ENCODE measurements around the gene ZNF592.

The ZNF592 gene

DNA sequence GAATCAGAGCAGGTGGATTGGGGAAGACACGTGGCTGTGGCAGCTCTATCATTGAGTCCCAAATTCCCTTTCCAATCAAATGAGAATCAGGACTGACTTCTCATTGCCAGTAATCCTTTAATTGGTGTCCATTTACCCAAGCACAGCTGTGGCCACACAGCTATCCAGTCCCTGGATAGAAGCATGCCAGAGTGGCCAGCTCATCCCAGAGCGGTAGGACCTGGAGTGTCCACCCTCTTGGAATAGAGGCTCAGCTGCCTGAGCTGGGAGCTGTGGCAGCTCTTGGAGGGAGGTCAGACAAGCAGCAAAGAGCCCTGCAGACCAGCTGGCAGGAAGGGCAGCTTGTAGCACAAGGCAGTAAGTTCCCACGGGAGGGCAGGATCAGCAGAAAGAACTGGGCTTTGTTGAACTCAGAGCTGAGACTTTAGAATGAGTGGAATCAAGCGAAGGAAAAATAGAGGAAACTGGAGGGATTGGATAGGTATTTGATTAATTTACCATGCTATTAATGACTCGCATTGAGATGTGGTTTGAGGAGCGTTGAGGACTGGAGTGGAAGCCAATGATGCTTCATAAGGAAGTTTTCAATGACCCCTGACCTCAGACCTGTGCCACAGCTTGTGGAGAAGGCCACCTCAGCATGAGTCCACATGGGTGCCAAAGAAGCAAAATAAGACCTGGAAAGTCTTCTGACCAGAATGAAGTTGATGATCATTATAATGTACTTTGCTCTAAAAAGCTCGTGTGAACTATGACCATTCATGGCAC is 61.9 kb downstream of the ZNF592 start:
- DNase-seq (ENCODE audit: low read depth in 2 of 2), result no peak

DNA sequence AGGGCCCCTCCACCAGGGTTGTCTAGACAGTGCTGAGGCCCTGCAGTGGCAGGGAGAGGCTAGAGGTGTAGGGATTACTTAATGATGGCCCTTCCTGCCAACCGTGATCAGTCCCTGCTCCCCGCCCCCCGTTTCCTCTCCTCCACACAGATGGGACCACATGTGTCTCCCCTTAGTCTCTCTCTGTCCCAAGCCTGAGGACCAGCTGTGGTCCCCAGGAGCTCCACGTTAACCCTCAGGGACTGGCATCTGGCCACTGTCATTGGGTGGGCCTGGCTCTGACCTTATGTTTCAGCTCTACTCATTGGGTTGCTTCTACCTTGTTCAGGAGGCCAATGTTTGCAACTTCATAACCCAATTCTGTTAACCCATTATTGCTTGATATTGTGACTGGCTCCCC is 62.8 kb downstream of the ZNF592 start:
- no peak for DNase-seq (ENCODE audit: low read depth in 2 of 2)

DNA sequence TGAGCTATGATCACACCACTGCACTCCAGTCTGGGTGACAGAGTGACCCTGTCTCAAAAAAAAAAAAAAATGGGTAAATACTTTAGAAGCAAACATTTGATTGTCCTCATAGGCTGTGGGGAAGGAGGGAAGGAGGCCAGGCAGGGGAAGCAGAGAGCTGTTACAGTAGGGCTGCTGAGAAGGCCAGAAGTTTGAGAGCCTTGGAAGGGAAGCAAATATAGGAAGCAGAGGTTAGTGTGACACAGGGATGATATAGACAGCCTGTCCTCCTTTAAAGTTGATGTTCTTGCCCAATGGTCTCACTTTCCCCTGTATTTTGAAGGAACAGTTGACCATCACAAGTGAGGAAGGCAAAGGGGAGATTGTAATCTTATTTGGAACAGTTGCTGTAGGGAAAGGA is 63.4 kb downstream of the ZNF592 start:
- DNase-seq (ENCODE audit: low read depth in 2 of 2), result no peak

DNA sequence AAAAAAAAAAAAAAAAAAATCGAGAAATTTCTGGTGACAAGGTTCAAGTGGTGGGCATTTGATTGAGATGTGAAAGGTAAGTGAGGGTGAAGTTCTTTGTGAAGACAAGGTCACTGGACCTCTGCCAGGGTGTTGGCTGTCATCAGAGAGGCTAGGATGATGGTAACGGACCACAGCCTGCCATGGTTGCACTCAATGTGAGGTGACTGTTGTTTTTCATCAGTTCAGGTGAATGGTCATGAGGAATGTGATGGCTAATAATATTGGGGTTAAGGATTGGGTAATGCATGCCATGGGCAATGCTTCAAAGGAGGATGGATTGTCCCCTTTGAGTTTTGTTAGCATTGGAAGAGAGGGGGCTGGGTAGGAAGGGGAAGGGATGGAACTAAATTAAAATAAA is 64.5 kb downstream of the ZNF592 start:
- no peak for DNase-seq (ENCODE audit: low read depth in 2 of 2)

DNA sequence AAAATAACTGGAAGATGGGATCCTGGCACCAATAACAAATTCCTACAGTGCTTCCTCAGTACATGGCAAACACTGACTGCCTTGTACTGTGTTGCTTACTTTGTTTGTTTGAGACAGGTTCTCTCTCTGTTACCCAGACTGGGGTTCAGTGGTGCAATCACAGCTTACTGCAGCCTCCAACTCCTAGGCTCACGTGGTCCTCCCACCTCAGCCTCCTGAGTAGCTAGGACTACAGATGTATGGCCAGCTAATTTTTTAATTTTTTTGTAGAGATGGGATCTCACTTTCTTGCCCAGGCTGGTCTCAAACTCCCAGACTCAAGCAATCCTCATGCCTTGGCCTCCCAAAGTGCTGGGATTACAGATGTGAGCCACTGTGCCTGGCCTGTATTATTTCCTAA is 65.0 kb downstream of the ZNF592 start:
- DNase-seq (ENCODE audit: low read depth in 2 of 2), result no peak

DNA sequence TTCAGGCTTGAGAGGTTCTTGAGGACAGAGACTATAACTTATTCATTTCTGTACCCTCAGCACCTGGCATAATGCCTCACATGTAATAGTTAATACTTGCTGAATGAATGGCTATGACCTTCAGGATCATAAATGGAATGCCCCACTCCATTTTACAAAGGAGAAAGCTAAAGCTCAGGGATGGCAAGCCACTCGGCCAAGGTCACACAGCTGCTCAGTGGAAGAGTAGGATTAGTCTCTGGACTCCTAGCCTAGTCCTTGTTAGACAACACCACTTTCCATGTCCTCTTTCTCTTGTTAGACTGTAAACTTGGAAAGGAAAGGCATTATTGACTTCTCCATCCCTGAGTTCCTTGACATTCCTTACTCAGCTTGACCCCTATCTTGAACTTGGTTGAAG is 65.5 kb downstream of the ZNF592 start:
- DNase-seq (ENCODE audit: low read depth in 2 of 2), result no peak

DNA sequence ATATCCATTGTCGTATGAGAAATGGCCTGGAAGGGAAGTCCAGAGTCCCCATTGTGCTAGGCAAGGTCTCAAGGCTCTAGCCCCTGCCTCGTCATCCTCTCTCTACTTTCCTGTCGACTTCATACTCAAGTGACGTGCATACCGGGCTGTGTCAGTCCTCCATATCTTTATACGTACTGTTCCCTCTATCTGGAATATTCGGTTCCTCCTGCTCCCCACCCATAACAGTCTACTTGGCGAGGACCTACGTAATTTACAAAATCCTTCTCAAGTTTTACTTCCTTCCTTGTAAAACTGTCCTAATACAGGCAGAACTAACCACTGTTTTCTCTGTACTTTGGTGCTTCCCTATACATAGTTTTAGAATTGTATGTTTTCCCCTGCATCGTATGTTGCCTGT is 66.5 kb downstream of the ZNF592 start:
- no peak for DNase-seq (ENCODE audit: low read depth in 2 of 2)

DNA sequence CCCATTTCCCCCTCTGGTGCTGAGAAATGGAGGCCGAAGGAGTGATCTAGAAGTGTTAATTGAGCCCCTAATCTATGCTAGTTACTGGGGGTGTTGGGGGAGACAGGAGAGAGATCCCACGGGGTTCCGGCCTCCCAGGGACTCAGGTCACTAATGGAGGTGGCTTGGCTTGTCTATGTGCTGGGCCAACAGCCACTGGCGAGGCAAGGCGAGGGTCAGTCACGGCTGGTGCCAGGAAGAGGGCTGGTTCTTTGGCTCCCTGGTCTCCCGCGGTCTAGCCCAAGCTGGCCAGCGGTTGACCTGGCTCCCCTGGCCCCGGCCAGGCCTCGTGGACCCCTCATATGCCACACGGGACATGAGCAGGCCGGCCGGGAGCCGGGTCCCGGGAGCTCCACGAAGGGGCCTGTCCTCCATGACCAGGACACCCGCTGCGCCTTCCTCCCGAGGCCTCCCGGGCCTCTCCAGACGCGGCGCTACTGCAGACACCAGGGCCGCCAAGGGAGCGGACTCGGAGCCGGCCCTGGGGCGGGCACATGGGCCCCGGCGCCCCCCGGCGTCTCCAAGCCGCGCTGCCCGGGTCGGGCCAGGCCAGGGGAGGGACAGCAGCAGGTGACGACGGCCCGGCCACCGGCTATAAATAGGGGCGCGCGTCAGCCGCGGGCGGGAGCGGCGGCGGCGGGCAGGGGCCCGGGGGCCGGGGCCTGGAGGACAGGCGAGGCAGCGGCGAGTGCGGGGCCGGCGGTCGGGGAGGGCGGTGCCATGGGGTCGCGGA is 68.5 kb downstream of the ZNF592 start, which contains the start of gene ALPK3:
Gene ALPK3, plus strand, starts transcription at position 663 of the 772 bp plus-strand sequence. Its CDS starts 97 bp downstream, at position 760.
- DNase-seq (ENCODE audit: low read depth in 2 of 2), result no peak

DNA sequence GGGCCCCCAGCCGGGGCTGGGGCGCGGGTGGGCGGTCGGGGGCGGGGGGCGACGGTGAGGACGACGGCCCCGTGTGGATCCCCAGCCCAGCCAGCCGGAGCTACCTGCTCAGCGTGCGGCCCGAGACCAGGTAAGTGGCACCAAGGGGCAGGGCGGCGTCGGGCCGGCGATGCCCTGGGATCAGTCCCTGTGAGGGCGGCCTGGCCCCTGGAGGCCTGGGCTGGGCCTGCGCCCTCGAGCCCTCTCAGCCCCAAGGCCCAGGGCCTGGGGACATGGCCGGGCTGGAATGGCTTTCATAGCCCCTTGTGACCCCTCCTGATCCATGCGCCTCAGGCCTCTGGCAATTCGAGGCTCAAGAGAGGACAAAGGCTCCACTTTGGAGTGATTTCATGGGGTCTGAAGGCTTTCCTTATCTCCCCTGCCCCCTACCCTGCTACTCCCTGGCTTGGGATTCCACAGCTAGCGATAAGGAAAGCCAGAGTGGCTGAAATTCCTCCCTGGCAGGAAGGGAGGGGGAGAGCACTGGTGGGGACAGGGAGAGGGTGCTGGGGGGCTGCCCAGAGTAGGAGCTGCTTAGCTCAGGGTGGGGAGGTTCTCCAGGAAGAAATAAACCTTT is 69.2 kb downstream of the ZNF592 start:
- DNase-seq (ENCODE audit: low read depth in 2 of 2), result no peak

DNA sequence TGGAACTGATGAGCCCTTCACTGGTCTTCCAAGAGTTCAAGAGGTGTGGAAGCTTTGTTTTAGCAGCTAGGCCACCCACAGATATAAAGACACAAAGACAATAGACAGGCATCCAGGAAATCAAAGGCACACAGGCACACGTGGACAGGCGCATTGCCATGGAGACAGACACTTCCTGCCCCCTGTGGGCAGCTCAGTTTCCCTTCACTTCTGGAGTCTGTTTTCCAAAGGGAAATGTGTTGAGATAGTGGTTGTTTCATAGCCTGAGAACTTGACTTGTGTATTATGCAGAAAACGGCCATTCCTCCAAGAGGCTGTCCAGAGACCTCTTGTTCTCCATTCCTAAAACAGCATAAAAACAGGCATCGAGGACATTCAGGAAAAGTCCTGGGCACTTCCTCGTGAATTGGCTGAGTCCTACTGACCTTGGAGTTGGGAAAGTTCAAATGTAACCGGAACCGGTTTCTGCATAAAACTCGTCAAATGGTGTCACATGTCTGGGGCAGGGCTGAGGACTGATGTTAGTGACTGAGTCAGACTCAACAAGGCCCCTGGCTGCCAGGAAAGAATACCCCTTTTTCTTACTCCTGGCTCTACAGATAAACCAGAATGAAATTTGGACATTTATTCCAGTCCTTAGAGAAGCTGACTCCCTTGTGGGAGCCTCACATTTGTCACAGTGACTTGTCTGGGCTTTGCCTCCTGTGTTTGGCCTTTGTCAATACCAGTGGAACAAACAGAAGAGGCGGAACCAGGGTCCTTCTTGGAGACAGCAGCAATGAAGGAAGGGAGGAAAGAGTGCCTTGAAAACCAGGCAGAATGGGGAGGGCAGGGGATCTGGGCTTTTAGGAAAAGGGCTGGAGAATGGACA is 70.1 kb downstream of the ZNF592 start:
- DNase-seq (ENCODE audit: low read depth in 2 of 2), result no peak

DNA sequence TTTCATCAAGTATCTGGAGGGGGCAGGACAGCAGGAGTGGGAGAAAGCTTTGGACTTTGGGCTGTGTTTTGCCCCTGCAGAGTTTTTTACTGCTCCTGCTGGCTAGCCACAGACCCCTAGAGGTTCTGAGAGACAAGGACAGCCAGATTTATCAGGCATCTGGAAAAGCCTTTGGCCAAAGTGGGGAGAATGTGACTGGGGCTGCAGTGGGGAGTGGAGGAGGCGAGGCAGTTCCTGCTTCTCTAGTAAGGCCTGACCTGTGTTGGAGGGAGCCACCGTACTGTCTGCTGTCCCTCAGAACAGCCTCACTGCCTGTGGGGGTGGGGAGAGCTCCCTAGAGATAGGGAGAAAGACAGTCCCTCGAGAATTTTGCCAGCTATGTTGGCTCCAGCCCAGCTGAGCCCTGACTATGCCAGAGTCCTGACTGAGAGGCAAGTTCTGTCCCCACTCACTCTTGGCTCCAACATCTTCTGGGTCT is 70.9 kb downstream of the ZNF592 start:
- no peak for DNase-seq (ENCODE audit: low read depth in 2 of 2)

DNA sequence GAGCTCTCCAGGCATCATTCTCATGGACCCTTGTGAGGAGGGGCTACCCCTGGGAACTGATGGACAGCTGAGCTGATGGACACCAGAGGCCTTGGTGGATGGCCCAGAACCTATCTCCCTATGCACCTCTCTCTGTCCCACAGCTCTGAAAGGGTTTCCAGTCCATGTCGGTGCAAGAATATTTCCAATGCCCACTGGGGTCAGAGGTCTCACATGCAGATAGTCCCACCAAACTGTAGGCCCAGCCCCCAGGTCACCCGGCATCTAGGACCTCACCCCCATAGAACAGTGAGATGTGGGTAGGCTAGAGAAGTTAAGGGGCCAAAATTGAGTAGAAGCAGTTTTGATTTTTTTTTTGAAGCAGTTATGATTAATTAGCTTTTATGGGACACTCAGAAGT is 71.4 kb downstream of the ZNF592 start:
- DNase-seq (ENCODE audit: low read depth in 2 of 2), result no peak

DNA sequence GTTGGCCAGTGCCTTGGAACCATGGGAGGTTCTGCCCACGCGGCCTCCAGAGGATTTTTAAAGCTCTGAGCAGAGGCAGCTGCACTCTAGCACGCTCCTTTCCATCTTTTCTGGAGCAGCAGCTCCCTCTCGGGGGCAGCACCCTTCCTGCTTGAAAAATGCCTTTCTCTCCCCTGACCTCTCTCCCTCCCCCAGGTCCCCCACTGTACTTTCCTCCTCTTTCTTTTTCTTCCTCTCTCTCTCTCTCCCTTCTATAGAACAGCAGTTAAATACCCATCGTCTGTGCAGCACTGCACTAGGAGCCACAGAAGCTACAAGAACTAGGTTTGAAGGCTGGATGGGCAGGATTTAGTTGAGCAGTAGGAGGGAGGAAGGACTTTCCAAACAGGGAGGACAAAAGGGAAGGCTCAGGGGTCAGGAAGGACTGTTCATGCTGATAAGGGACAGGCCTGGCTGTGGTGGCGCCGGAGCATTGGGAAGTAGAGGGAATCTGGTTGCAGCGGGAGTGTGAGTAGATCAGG is 73.2 kb downstream of the ZNF592 start:
- no peak for DNase-seq (ENCODE audit: low read depth in 2 of 2)

DNA sequence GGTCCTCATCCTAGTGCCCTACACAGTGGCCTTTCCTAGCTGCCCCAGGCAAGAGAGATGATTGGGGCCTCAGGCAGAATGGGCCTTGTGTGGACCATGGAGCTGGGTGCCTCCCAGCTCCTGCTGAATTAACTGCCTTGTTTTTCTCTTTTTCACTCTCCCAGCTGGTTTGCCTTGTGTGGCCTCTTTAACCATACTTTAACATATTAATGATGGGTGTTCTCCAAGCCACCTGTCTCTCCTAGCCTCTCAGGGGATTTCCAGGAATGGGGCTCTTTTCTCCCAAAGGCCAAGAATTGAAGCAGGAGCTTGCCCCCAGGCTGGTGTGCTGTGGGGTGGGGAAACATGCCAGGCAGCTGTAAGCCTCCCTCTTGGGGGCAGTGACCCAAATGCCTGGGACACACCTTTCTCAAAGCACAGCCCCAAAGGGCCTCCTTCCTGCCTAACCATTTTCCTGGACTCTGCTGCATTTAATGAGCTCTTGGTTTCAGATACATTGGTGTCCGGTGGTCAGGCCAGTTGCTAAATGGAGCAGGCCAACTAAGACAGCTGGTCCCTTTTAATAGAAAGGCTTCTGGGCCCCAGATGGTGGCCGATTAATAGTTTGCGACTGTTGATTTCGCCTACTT is 74.4 kb downstream of the ZNF592 start:
- no peak for DNase-seq (ENCODE audit: low read depth in 2 of 2)

DNA sequence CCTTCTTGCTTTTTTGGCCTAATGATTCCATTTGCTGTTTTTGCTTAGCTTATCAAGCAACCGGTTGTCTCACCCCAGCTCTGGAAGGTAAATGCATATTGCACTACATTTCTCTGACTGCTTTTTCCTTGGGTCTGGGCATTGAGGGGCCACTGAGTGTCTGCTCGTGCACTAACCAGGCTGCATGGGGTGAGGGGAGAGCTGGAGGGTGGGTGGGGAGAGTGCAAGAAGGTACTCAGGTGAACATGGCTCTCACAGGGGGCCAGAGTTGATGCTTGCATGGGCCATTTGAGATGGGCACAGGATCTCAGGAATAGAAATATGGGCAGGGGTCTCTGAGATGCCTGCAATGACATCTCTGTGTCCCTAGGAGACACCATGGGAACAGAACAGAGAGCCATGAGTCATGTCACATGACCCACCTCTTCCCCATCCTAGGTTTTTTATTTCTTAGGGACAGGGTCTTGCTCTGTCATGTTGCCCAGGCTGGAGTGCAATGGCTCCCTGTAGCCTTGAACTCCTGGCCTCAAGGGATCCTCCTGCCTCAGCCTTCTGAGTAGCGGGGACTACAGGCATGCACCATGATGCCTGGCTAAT is 75.0 kb downstream of the ZNF592 start:
- DNase-seq (ENCODE audit: low read depth in 2 of 2), result no peak

DNA sequence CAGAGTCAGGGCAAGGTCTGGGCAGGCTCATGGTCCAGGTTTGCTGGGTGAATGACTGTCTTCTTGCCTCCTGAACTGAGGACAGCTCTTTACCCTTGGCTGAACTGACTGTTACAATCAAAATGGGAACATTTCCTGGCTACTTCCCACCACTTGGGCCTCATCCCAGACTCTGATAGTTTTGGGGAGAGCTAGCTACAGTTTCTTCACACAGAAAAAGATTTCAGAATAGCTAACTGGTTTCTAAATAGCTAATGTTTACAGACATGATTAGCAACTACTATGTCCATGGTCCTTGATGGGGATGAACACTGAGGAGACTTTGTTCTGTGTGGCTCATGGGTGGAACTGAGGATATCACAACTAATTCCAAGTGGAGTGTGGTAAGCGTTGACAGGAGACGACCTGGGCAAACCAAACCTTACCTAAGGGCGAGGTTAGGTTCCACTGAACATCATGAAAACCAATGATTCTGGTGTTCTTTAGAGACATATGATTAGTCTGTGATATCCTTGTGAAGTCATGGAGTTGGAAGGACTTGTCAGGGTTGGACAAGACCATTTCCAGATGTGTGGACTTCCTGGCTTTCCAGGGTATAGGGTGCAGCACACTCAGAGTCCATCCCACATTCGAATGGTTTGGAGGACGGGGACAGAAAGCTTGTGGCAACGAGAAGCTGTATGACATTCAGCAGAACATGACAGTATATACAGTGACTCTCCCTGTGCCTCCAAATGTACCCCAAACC is 76.0 kb downstream of the ZNF592 start:
- DNase-seq (ENCODE audit: low read depth in 2 of 2), result no peak

DNA sequence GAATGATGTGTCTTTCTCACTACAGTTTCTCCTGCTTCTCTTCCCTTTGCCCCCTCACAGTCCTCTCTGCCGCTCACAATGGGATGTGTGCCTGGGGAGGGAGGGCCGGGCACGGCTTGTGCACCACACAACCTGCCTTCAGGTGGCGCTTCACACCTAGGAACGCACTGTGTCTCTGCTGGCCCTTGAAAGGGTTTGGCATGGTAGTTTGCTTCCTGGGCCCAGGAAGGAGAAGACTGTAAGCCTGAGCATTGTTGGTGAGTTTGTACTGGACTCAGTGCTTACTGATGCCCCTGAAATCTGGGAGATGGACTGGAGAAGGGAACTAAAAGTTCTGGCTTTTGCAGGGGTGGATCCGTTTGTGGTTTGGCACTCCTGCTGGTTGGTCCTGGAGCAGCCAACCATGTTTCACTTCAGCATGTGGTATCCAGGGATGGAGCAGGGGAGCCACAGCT is 78.0 kb downstream of the ZNF592 start:
- no peak for DNase-seq (ENCODE audit: low read depth in 2 of 2)

DNA sequence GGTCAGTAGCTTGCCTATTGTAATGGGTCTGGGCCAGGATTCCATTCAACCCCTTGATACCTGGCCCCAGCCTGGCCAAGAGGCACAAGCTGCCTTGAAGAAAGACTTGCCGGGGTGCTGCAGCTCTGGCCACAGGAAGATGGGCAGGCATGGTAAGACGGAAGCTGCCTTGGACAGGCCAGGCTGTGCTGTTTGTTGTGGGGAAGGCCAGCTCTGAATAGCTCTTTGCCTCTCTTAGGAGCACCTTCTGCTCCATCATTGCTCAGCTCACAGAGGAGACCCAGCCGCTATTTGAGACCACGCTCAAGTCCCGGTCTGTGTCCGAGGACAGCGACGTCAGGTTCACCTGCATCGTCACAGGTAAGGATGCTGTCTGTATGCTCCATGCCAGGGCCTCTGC is 78.9 kb downstream of the ZNF592 start:
- DNase-seq (ENCODE audit: low read depth in 2 of 2), result no peak

DNA sequence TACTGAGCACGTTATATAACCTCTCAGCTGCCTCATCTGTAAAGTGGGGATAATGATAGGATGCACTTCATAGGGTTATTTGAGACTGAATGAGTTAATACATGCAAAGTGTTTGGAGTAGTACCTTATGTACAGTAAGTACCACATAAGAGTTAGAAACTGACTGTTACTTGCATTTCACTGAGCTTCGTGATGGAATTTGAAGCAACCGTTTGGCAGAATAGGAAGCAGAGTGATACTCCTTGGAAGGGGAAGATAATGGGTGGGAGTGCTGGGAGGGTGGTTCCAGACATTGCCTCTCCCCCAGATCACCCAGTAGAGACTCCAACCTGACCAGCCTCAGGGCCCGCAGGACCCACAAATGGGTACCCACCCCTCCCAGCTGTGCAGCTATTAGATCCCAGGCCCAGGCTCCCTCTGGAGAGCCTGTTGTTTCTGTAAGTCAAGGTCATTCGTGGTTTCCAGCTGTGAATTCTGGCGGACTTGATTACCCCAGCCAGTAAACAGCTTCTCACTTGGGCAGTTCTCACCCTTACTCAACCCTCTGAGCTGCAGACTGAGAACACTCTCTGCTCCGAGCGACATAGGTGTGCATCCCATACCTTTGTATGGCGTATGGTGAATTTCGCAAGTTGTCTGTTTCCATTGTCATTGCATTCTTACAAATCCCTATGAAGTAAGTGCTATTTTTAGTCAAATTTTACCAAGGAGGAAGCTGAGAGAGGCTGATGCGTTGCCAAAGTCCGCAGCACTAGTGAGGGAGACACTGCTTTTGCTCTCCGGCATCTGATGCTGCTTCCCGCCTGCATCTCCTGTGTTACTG is 79.9 kb downstream of the ZNF592 start:
- no peak for DNase-seq (ENCODE audit: low read depth in 2 of 2)
